Measurements from ENCODE around the gene ELANE. TPM values are rescaled to one million over a fixed set of nuclear protein-coding genes. Genes with fewer than 3 reads are reported as not detected.

The ELANE gene
- total and polyA plus RNA-seq, 9 of the 15 experiments (the other 6 are each of a cell fraction or from before 2014, with no cell fraction given) = not detected

GRCh38 chr19:831407-832369 lies 20.4 kb upstream of the ELANE start (continued):
- TF ChIP-seq ZNF609 (CRISPR knock-in tag; IDR thresholded peaks at IDR 0.05; ENCODE audit: borderline replicate concordance) (no peak), RFX7 (CRISPR knock-in tag; IDR thresholded peaks at IDR 0.05) (no peak), ZNF232 (CRISPR knock-in tag; IDR thresholded peaks at IDR 0.05) (no peak), FOXK1 (CRISPR knock-in tag; IDR thresholded peaks at IDR 0.05; ENCODE audit: borderline replicate concordance) (no peak), ZNF121 (CRISPR knock-in tag; conservative IDR thresholded peaks at IDR 0.05) (no peak), MAFF (IDR thresholded peaks at IDR 0.05; ENCODE audit: low read length) (no peak), ZKSCAN1 (IDR thresholded peaks at IDR 0.05; ENCODE audit: low read depth, low read length) (no peak), SREBF1 (IDR thresholded peaks at IDR 0.05; ENCODE audit: borderline replicate concordance, low read depth, low read length) (no peak), CBFA2T2 (conservative IDR thresholded peaks at IDR 0.05) (peak; percentile 65), CAMTA2 (CRISPR knock-in tag; conservative IDR thresholded peaks at IDR 0.05) (no peak), E2F4 (CRISPR knock-in tag; IDR thresholded peaks at IDR 0.05; ENCODE audit: low read depth) (no peak), TCFL5 (CRISPR knock-in tag; conservative IDR thresholded peaks at IDR 0.05) (no peak), ZNF445 (CRISPR knock-in tag; IDR thresholded peaks at IDR 0.05; ENCODE audit: low read depth) (no peak)
